Measurements from ENCODE around the gene PRKCI. TPM values are rescaled to one million over a fixed set of nuclear protein-coding genes. Genes with fewer than 3 reads are reported as not detected.

Gene PRKCI
- total and polyA plus RNA-seq, 4 donors: 9.6 to 33.6 (median 23.9) TPM

- peaks cover 0 to 3% of the 10 kb centered on the region in 2 donors for H3K36me3 ChIP-seq (ENCODE audit: control insufficient read depth in 1 of 2, insufficient read depth in 2 of 2, low read length in 1 of 2)
- no peak overlapping the region for H3K27ac ChIP-seq (ENCODE audit: low read depth in 1 of 2, low read length in 2 of 2)
- 96 to 97% methylated on average over 2 of the region's 2 CpGs for WGBS, 2 donors
- no peak overlapping the region for H3K4me3 ChIP-seq (ENCODE audit: low read length in 2 of 2)
- no peak for DNase-seq
- H3K27me3 ChIP-seq (ENCODE audit: control insufficient read depth in 1 of 2, insufficient read depth in 2 of 2, low read length in 1 of 2): no peaks in the 10 kb centered on the region
- H3K4me1 ChIP-seq (ENCODE audit: control insufficient read depth in 1 of 2, insufficient read depth in 2 of 2, low read length in 2 of 2): no peaks in the 10 kb centered on the region
- H3K9me3 ChIP-seq (ENCODE audit: control insufficient read depth, low read length): no peaks in the 10 kb centered on the region
- intact Hi-C loops (cut with DNase I): no loop called here
- no peak for ATAC-seq (ENCODE audit: low FRiP score)
These were observed 68.0 kb downstream of the PRKCI start for GRCh38 chr3:170290194-170290593.

- Histone ChIP-seq H3K4me3 (ENCODE audit: low read length in 2 of 2) (no peak overlapping the region), H3K36me3 (ENCODE audit: control insufficient read depth in 1 of 2, insufficient read depth in 2 of 2, low read length in 1 of 2) (peaks cover 3 to 5% of the 10 kb centered on the region in 2 donors), H3K9me3 (ENCODE audit: control insufficient read depth, low read length) (no peaks in the 10 kb centered on the region), H3K4me1 (ENCODE audit: control insufficient read depth in 1 of 2, insufficient read depth in 2 of 2, low read length in 2 of 2) (no peaks in the 10 kb centered on the region), H3K27me3 (ENCODE audit: control insufficient read depth in 1 of 2, insufficient read depth in 2 of 2, low read length in 1 of 2) (no peaks in the 10 kb centered on the region), H3K27ac (ENCODE audit: low read depth in 1 of 2, low read length in 2 of 2) (no peak overlapping the region)
- DNase-seq: no peak
- no peak for ATAC-seq (ENCODE audit: low FRiP score)
- 83 to 85% methylated on average over 8 of the region's 8 CpGs for WGBS, 2 donors
- intact Hi-C loops (cut with DNase I): no loop called here
These were observed 73.4 kb downstream of the PRKCI start for GRCh38 chr3:170295586-170295985.

DNA sequence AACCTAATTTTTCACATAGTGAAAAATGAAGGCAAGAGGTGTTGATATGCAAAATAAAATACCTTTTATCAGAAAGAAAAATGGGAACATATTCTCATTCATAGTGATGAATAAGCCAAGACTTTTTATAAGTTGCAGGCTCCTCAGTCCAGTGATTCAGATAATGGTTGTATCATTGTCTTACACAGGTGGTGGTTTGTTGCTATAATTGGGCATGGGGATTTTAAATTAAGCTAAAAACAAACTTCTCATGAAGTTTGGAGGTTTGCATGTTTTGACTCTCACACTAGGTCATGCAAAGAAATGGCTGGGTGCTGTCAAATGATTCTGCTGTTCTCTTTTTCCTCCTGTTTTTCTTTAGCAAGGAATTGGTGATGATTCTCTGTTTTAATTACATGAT lies 74.5 kb downstream of the PRKCI start:
- Histone ChIP-seq H3K27ac (ENCODE audit: low read depth in 1 of 2, low read length in 2 of 2) (no peak overlapping the region), H3K4me3 (ENCODE audit: low read length in 2 of 2) (no peak overlapping the region), H3K27me3 (ENCODE audit: control insufficient read depth in 1 of 2, insufficient read depth in 2 of 2, low read length in 1 of 2) (no peaks in the 10 kb centered on the region), H3K4me1 (ENCODE audit: control insufficient read depth in 1 of 2, insufficient read depth in 2 of 2, low read length in 2 of 2) (no peaks in the 10 kb centered on the region), H3K36me3 (ENCODE audit: control insufficient read depth in 1 of 2, insufficient read depth in 2 of 2, low read length in 1 of 2) (peaks cover 3 to 8% of the 10 kb centered on the region in 2 donors), H3K9me3 (ENCODE audit: control insufficient read depth, low read length) (no peaks in the 10 kb centered on the region)
- no peak for ATAC-seq (ENCODE audit: low FRiP score)
- no peak for DNase-seq
- intact Hi-C loops (cut with DNase I): no loop called here

- H3K4me3 ChIP-seq (ENCODE audit: low read length in 2 of 2): no peak overlapping the region
- H3K27ac ChIP-seq (ENCODE audit: low read depth in 1 of 2, low read length in 2 of 2): peak overlapping the region in 1 of 2 donors; percentile 9
- H3K36me3 ChIP-seq (ENCODE audit: control insufficient read depth in 1 of 2, insufficient read depth in 2 of 2, low read length in 1 of 2): peaks cover 0 to 8% of the 10 kb centered on the region in 2 donors
- no peaks in the 10 kb centered on the region for H3K9me3 ChIP-seq (ENCODE audit: control insufficient read depth, low read length)
- intact Hi-C loops (cut with DNase I): no loop called here
- WGBS, 2 donors: 51 to 55% methylated on average over 3 of the region's 3 CpGs
- DNase-seq (no peak), ATAC-seq (ENCODE audit: low FRiP score) (no peak)
- no peaks in the 10 kb centered on the region for H3K4me1 ChIP-seq (ENCODE audit: control insufficient read depth in 1 of 2, insufficient read depth in 2 of 2, low read length in 2 of 2)
- no peaks in the 10 kb centered on the region for H3K27me3 ChIP-seq (ENCODE audit: control insufficient read depth in 1 of 2, insufficient read depth in 2 of 2, low read length in 1 of 2)
These were observed 79.2 kb downstream of the PRKCI start for GRCh38 chr3:170301405-170301804.

GRCh38 chr3:170302008-170302407 lies 79.8 kb downstream of the PRKCI start:
- 94 to 99% methylated on average over 1 of the region's 1 CpG for WGBS, 2 donors
- ATAC-seq (ENCODE audit: low FRiP score): no peak
- DNase-seq: no peak
- no peak overlapping the region for H3K4me3 ChIP-seq (ENCODE audit: low read length in 2 of 2)
- intact Hi-C loops (cut with DNase I): no loop called here
- H3K27me3 ChIP-seq (ENCODE audit: control insufficient read depth in 1 of 2, insufficient read depth in 2 of 2, low read length in 1 of 2): no peaks in the 10 kb centered on the region
- peaks cover 0 to 8% of the 10 kb centered on the region in 2 donors for H3K36me3 ChIP-seq (ENCODE audit: control insufficient read depth in 1 of 2, insufficient read depth in 2 of 2, low read length in 1 of 2)
- H3K4me1 ChIP-seq (ENCODE audit: control insufficient read depth in 1 of 2, insufficient read depth in 2 of 2, low read length in 2 of 2): no peaks in the 10 kb centered on the region
- H3K9me3 ChIP-seq (ENCODE audit: control insufficient read depth, low read length): no peaks in the 10 kb centered on the region
- H3K27ac ChIP-seq (ENCODE audit: low read depth in 1 of 2, low read length in 2 of 2): peak overlapping the region in 1 of 2 donors; percentile 9

DNA sequence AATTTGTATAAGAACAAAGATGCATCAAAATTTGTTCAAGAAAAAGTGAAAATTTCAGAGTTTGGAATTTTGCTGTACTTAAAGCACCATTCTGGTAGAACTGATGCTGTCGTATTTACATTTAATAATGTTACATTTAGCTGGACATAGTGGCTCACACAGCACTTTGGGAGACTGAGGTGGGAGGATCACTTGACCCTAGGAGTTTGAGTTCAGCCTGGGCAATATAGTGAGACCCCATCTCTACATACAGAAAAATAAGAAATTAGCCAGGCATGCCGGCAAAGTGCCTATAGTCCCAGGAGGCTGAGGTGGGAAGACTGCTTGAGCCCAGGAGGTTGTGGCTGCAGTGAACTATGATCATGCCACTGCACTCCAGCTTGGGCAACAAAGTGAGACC lies 83.8 kb downstream of the PRKCI start:
- intact Hi-C loops (cut with DNase I): no loop called here
- WGBS, 2 donors: 81 to 86% methylated on average over 2 of the region's 2 CpGs

DNA sequence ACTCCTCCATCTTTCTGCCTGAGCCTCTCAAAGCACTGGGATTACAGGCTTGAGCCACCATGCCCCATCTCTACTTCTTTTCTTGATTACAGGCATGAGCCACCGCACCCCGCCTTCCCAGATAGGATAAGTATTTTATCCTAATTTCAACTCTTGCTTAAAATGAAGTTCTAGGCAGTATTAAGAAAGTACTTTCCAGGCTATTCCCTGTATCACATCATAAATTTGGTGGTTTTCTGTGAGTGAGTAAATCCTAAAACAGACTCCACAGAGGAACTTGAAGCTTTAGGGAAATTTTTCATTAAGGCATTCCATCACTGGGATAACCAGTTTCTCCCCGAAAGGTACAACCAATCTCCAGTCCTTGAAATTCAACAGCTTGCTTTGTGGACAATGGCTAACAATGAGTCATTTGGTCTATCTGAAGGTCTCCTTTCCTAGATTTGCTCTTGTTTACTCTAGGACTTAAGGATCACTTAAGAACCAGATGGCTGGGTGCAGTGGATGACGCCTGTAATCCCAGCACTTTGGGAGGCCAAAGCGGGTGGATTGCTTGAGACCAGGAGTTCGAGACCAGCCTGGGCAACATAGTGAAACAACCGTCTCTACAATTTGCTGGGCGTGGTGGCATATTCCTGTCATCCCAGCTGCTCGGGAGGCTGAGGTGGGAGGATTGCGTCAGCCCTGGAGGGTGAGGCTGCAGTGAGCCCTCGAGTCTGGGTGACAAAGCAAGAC lies 85.6 kb downstream of the PRKCI start:
- Histone ChIP-seq H3K36me3 (ENCODE audit: control insufficient read depth in 1 of 2, insufficient read depth in 2 of 2, low read length in 1 of 2) (no peaks in the 10 kb centered on the region), H3K4me1 (ENCODE audit: control insufficient read depth in 1 of 2, insufficient read depth in 2 of 2, low read length in 2 of 2) (no peaks in the 10 kb centered on the region), H3K9me3 (ENCODE audit: control insufficient read depth, low read length) (no peaks in the 10 kb centered on the region), H3K27me3 (ENCODE audit: control insufficient read depth in 1 of 2, insufficient read depth in 2 of 2, low read length in 1 of 2) (no peaks in the 10 kb centered on the region), H3K27ac (ENCODE audit: low read depth in 1 of 2, low read length in 2 of 2) (no peak overlapping the region), H3K4me3 (ENCODE audit: low read length in 2 of 2) (no peak overlapping the region)
- WGBS, 2 donors: 90 to 92% methylated on average over 11 of the region's 11 CpGs
- intact Hi-C loops (cut with DNase I): no loop called here
- DNase-seq (no peak), ATAC-seq (ENCODE audit: low FRiP score) (no peak)

More for the DNA sequence above, 83.8 kb downstream of the PRKCI start:
- Histone ChIP-seq H3K4me3 (ENCODE audit: low read length in 2 of 2) (no peak overlapping the region), H3K4me1 (ENCODE audit: control insufficient read depth in 1 of 2, insufficient read depth in 2 of 2, low read length in 2 of 2) (no peaks in the 10 kb centered on the region), H3K36me3 (ENCODE audit: control insufficient read depth in 1 of 2, insufficient read depth in 2 of 2, low read length in 1 of 2) (peaks cover 0 to 3% of the 10 kb centered on the region in 2 donors), H3K27me3 (ENCODE audit: control insufficient read depth in 1 of 2, insufficient read depth in 2 of 2, low read length in 1 of 2) (no peaks in the 10 kb centered on the region), H3K27ac (ENCODE audit: low read depth in 1 of 2, low read length in 2 of 2) (no peak overlapping the region), H3K9me3 (ENCODE audit: control insufficient read depth, low read length) (no peaks in the 10 kb centered on the region)
- no peak for DNase-seq
- no peak for ATAC-seq (ENCODE audit: low FRiP score)

DNA sequence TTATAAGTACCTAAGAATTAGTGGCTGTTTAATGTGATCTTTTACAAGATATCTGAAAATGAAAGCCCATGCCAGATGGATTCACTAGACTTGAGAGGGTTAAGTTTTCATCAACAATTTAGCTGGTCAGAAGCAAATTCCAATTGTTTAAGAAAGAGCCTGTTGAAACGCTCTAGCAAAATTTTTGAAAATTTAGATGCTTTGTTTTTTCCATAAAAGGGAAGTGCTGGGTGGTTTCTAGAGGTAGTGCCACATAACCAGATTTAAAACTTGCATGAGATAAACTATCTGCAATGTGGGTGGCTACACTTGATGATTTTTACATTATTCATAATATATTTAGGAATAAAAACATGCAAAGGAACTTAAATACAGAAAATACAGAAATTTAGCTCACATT lies 86.8 kb downstream of the PRKCI start:
- 30 to 36% methylated on average over 1 of the region's 1 CpG for WGBS, 2 donors
- intact Hi-C loops (cut with DNase I): no loop called here
- Histone ChIP-seq H3K4me3 (ENCODE audit: low read length in 2 of 2) (no peak overlapping the region), H3K27me3 (ENCODE audit: control insufficient read depth in 1 of 2, insufficient read depth in 2 of 2, low read length in 1 of 2) (no peaks in the 10 kb centered on the region), H3K9me3 (ENCODE audit: control insufficient read depth, low read length) (no peaks in the 10 kb centered on the region), H3K36me3 (ENCODE audit: control insufficient read depth in 1 of 2, insufficient read depth in 2 of 2, low read length in 1 of 2) (no peaks in the 10 kb centered on the region), H3K27ac (ENCODE audit: low read depth in 1 of 2, low read length in 2 of 2) (no peak overlapping the region), H3K4me1 (ENCODE audit: control insufficient read depth in 1 of 2, insufficient read depth in 2 of 2, low read length in 2 of 2) (no peaks in the 10 kb centered on the region)
- ATAC-seq (ENCODE audit: low FRiP score) (no peak), DNase-seq (no peak)

- ATAC-seq (ENCODE audit: low FRiP score): no peak
- no peak for DNase-seq
- no peaks in the 10 kb centered on the region for H3K27me3 ChIP-seq (ENCODE audit: control insufficient read depth in 1 of 2, insufficient read depth in 2 of 2, low read length in 1 of 2)
- 82 to 83% methylated on average over 3 of the region's 3 CpGs for WGBS, 2 donors
- no peaks in the 10 kb centered on the region for H3K4me1 ChIP-seq (ENCODE audit: control insufficient read depth in 1 of 2, insufficient read depth in 2 of 2, low read length in 2 of 2)
- no peaks in the 10 kb centered on the region for H3K9me3 ChIP-seq (ENCODE audit: control insufficient read depth, low read length)
- no peak overlapping the region for H3K4me3 ChIP-seq (ENCODE audit: low read length in 2 of 2)
- intact Hi-C loops (cut with DNase I): no loop called here
- no peaks in the 10 kb centered on the region for H3K36me3 ChIP-seq (ENCODE audit: control insufficient read depth in 1 of 2, insufficient read depth in 2 of 2, low read length in 1 of 2)
- no peak overlapping the region for H3K27ac ChIP-seq (ENCODE audit: low read depth in 1 of 2, low read length in 2 of 2)
These were observed 95.7 kb downstream of the PRKCI start for GRCh38 chr3:170317954-170318353.

All from aorta (tissue), 5 donors.